ENCODE measurements around the gene SRGAP2C. TPM values are rescaled to one million over a fixed set of nuclear protein-coding genes. Genes with fewer than 3 reads are reported as not detected.
"Not testable (repeated sequence)": the region's sequence is repeated elsewhere in the genome, so short reads cannot be mapped to it uniquely, and the experiment has no call there.

Gene SRGAP2C
- total RNA-seq, 2 experiments from 2014 or later = 10.9 to 11.3 TPM

- Mint-ChIP-seq H3K4me1 (ENCODE audit: low read depth) (peaks cover 23% of the 10 kb centered on the region), H3K27ac (peak overlapping the region; percentile 62), H3K4me3 (peak overlapping the region; percentile 93), H3K36me3 (ENCODE audit: low read depth) (peaks cover 22% of the 10 kb centered on the region), H3K9me3 (peaks cover 13% of the 10 kb centered on the region)
- DNase-seq; POLR2A ChIA-PET; intact Hi-C loops (cut with DNase I, micrococcal nuclease); ATAC-seq (ENCODE audit: poor library complexity); H3K36me3 ChIP-seq (ENCODE audit: insufficient read depth, low read length); CTCF ChIA-PET; H3K27me3 Mint-ChIP-seq; H3K27me3 ChIP-seq (ENCODE audit: control insufficient read depth in 1 of 2, insufficient read depth in 2 of 2, low read length in 2 of 2); H3K9me3 ChIP-seq (ENCODE audit: control insufficient read depth in 1 of 2, insufficient read depth in 1 of 2, low read length in 2 of 2); H3K27ac ChIP-seq (ENCODE audit: low read depth in 1 of 2, low read length in 2 of 2); H3K4me1 ChIP-seq (ENCODE audit: insufficient read depth, low read length): not testable (repeated sequence)
- H3K4me3 ChIP-seq (ENCODE audit: low read length) = peak overlapping the region; percentile 58
These were observed 212.3 kb downstream of the SRGAP2C start for GRCh38 chr1:121397101-121397500.

GRCh38 chr1:121399193-121399592, 214.4 kb downstream of the SRGAP2C start:
- Mint-ChIP-seq H3K4me1 (ENCODE audit: low read depth) (peaks cover 24% of the 10 kb centered on the region), H3K9me3 (peaks cover 13% of the 10 kb centered on the region), H3K36me3 (ENCODE audit: low read depth) (peaks cover 23% of the 10 kb centered on the region)
- H3K27ac Mint-ChIP-seq; H3K4me1 ChIP-seq (ENCODE audit: insufficient read depth, low read length); POLR2A ChIA-PET; DNase-seq; H3K27me3 Mint-ChIP-seq; intact Hi-C loops (cut with DNase I, micrococcal nuclease); H3K27ac ChIP-seq (ENCODE audit: low read depth in 1 of 2, low read length in 2 of 2); ATAC-seq (ENCODE audit: poor library complexity); H3K27me3 ChIP-seq (ENCODE audit: control insufficient read depth in 1 of 2, insufficient read depth in 2 of 2, low read length in 2 of 2); H3K4me3 ChIP-seq (ENCODE audit: low read length); H3K4me3 Mint-ChIP-seq; H3K36me3 ChIP-seq (ENCODE audit: insufficient read depth, low read length); CTCF ChIA-PET; H3K9me3 ChIP-seq (ENCODE audit: control insufficient read depth in 1 of 2, insufficient read depth in 1 of 2, low read length in 2 of 2): not testable (repeated sequence)

GRCh38 chr1:121400108-121400507, 215.3 kb downstream of the SRGAP2C start:
- Mint-ChIP-seq H3K4me1 (ENCODE audit: low read depth) (peaks cover 24% of the 10 kb centered on the region), H3K4me3 (peak overlapping the region; percentile 49), H3K9me3 (peaks cover 13% of the 10 kb centered on the region), H3K27ac (peak overlapping the region; percentile 25), H3K36me3 (ENCODE audit: low read depth) (peaks cover 23% of the 10 kb centered on the region)
- H3K4me1 ChIP-seq (ENCODE audit: insufficient read depth, low read length); intact Hi-C loops (cut with DNase I, micrococcal nuclease); H3K27me3 Mint-ChIP-seq; CTCF ChIA-PET; H3K4me3 ChIP-seq (ENCODE audit: low read length); POLR2A ChIA-PET; H3K9me3 ChIP-seq (ENCODE audit: control insufficient read depth in 1 of 2, insufficient read depth in 1 of 2, low read length in 2 of 2); H3K27ac ChIP-seq (ENCODE audit: low read depth in 1 of 2, low read length in 2 of 2); DNase-seq; H3K36me3 ChIP-seq (ENCODE audit: insufficient read depth, low read length); ATAC-seq (ENCODE audit: poor library complexity); H3K27me3 ChIP-seq (ENCODE audit: control insufficient read depth in 1 of 2, insufficient read depth in 2 of 2, low read length in 2 of 2): not testable (repeated sequence)

- intact Hi-C loops (cut with DNase I, micrococcal nuclease); H3K4me3 ChIP-seq (ENCODE audit: low read length); H3K27me3 Mint-ChIP-seq; H3K9me3 ChIP-seq (ENCODE audit: control insufficient read depth in 1 of 2, insufficient read depth in 1 of 2, low read length in 2 of 2); H3K27me3 ChIP-seq (ENCODE audit: control insufficient read depth in 1 of 2, insufficient read depth in 2 of 2, low read length in 2 of 2); ATAC-seq (ENCODE audit: poor library complexity); DNase-seq; H3K27ac ChIP-seq (ENCODE audit: low read depth in 1 of 2, low read length in 2 of 2); H3K36me3 ChIP-seq (ENCODE audit: insufficient read depth, low read length); H3K4me1 ChIP-seq (ENCODE audit: insufficient read depth, low read length); CTCF ChIA-PET: not testable (repeated sequence)
- H3K4me3 Mint-ChIP-seq = peak overlapping the region; percentile 63
- H3K4me1 Mint-ChIP-seq (ENCODE audit: low read depth) = peaks cover 24% of the 10 kb centered on the region
- H3K9me3 Mint-ChIP-seq = peaks cover 13% of the 10 kb centered on the region
- peak overlapping the region; percentile 85 for H3K27ac Mint-ChIP-seq
- peaks cover 23% of the 10 kb centered on the region for H3K36me3 Mint-ChIP-seq (ENCODE audit: low read depth)
- POLR2A ChIA-PET = interaction anchor here (1.0 kb wide), 1 partner anchor 119 kb away, joined by 3 read pairs; no protein-coding TSS in a partner anchor
These were observed 216.0 kb downstream of the SRGAP2C start for GRCh38 chr1:121400541-121401310.

DNA sequence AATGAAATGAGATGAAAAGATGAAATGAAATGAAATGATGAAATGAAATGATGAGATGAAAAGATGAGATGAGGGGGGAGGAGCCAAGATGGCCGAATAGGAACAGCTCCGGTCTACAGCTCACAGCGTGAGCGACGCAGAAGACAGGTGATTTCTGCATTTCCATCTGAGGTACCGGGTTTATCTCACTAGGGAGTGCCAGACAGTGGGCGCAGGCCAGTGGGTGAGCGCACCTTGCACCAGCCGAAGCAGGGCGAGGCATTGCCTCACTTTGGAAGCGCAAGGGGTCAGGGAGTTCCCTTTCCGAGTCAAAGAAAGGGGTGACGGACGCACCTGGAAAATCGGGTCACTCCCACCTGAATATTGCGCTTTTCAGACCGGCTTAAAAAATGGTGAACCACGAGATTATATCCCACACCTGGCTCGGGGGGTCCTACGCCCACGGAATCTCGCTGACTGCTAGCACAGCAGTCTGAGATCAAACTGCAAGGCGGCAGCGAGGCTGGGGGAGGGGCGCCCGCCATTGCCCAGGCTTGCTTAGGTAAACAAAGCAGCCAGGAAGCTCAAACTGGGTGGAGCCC, 216.7 kb downstream of the SRGAP2C start:
- H3K27me3 ChIP-seq (ENCODE audit: control insufficient read depth in 1 of 2, insufficient read depth in 2 of 2, low read length in 2 of 2); CTCF ChIA-PET; H3K9me3 ChIP-seq (ENCODE audit: control insufficient read depth in 1 of 2, insufficient read depth in 1 of 2, low read length in 2 of 2); H3K27me3 Mint-ChIP-seq; ATAC-seq (ENCODE audit: poor library complexity); H3K27ac ChIP-seq (ENCODE audit: low read depth in 1 of 2, low read length in 2 of 2); H3K4me1 ChIP-seq (ENCODE audit: insufficient read depth, low read length); intact Hi-C loops (cut with DNase I, micrococcal nuclease); H3K36me3 ChIP-seq (ENCODE audit: insufficient read depth, low read length): not testable (repeated sequence)
- peaks cover 24% of the 10 kb centered on the region for H3K4me1 Mint-ChIP-seq (ENCODE audit: low read depth)
- H3K4me3 ChIP-seq (ENCODE audit: low read length) = peak overlapping the region; percentile 40
- peaks cover 13% of the 10 kb centered on the region for H3K9me3 Mint-ChIP-seq
- POLR2A ChIA-PET = interaction anchor here (1.0 kb wide), 1 partner anchor 118 kb away, joined by 3 read pairs; no protein-coding TSS in a partner anchor
- peak overlapping the region; percentile 63 for H3K4me3 Mint-ChIP-seq
- peak overlapping the region; percentile 85 for H3K27ac Mint-ChIP-seq
- peak in 2 of 14 experiments; percentile 11 to 28 for DNase-seq
- H3K36me3 Mint-ChIP-seq (ENCODE audit: low read depth) = peaks cover 23% of the 10 kb centered on the region

DNA sequence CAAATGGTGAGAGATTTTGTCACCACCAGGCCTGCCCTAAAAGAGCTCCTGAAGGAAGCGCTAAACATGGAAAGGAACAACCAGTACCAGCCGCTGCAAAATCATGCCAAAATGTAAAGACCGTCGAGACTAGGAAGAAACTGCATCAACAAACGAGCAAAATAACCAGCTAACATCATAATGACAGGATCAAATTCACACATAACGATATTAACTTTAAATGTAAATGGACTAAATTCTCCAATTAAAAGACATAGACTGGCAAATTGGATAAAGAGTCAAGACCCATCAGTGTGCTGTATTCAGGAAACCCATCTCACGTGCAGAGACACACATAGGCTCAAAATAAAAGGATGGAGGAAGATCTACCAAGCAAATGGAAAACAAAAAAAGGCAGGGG, 218.5 kb downstream of the SRGAP2C start:
- H3K27ac ChIP-seq (ENCODE audit: low read depth in 1 of 2, low read length in 2 of 2); H3K27me3 Mint-ChIP-seq; POLR2A ChIA-PET; H3K27me3 ChIP-seq (ENCODE audit: control insufficient read depth in 1 of 2, insufficient read depth in 2 of 2, low read length in 2 of 2); CTCF ChIA-PET; H3K36me3 ChIP-seq (ENCODE audit: insufficient read depth, low read length); H3K27ac Mint-ChIP-seq; intact Hi-C loops (cut with DNase I, micrococcal nuclease); H3K4me3 ChIP-seq (ENCODE audit: low read length); H3K9me3 ChIP-seq (ENCODE audit: control insufficient read depth in 1 of 2, insufficient read depth in 1 of 2, low read length in 2 of 2); H3K4me1 ChIP-seq (ENCODE audit: insufficient read depth, low read length); ATAC-seq (ENCODE audit: poor library complexity); H3K4me3 Mint-ChIP-seq; DNase-seq: not testable (repeated sequence)
- Mint-ChIP-seq H3K9me3 (peaks cover 13% of the 10 kb centered on the region), H3K36me3 (ENCODE audit: low read depth) (peaks cover 23% of the 10 kb centered on the region), H3K4me1 (ENCODE audit: low read depth) (peaks cover 24% of the 10 kb centered on the region)

Data from CD4-positive, alpha-beta T cell (primary cell).